Measurements from ENCODE around the gene C9orf72.

Gene C9orf72

GRCh38 chr9:27595733-27596132, 22.5 kb upstream of the C9orf72 start:
- no peak for TF ChIP-seq CTCF (conservative IDR thresholded peaks at IDR 0.05; ENCODE audit: low read depth, low read length)
- no peak for DNase-seq (ENCODE audit: low read depth)
- H3K4me3 ChIP-seq (ENCODE audit: low read depth, low read length): no peak overlapping the region

- no peak for TF ChIP-seq CTCF (conservative IDR thresholded peaks at IDR 0.05; ENCODE audit: low read depth, low read length)
- no peak for DNase-seq (ENCODE audit: low read depth)
- H3K4me3 ChIP-seq (ENCODE audit: low read depth, low read length): no peak overlapping the region
These were observed 18.4 kb upstream of the C9orf72 start for GRCh38 chr9:27591672-27592071.

GRCh38 chr9:27591093-27591492, 17.8 kb upstream of the C9orf72 start:
- TF ChIP-seq CTCF (conservative IDR thresholded peaks at IDR 0.05; ENCODE audit: low read depth, low read length): no peak
- peak; percentile 56 for DNase-seq (ENCODE audit: low read depth)
- no peak overlapping the region for H3K4me3 ChIP-seq (ENCODE audit: low read depth, low read length)

GRCh38 chr9:27590651-27591050, 17.4 kb upstream of the C9orf72 start:
- no peak for TF ChIP-seq CTCF (conservative IDR thresholded peaks at IDR 0.05; ENCODE audit: low read depth, low read length)
- no peak overlapping the region for H3K4me3 ChIP-seq (ENCODE audit: low read depth, low read length)
- peak; percentile 59 for DNase-seq (ENCODE audit: low read depth)

GRCh38 chr9:27589462-27589861, 16.2 kb upstream of the C9orf72 start:
- DNase-seq (ENCODE audit: low read depth): peak; percentile 16
- no peak overlapping the region for H3K4me3 ChIP-seq (ENCODE audit: low read depth, low read length)
- no peak for TF ChIP-seq CTCF (conservative IDR thresholded peaks at IDR 0.05; ENCODE audit: low read depth, low read length)

GRCh38 chr9:27586304-27586703, 13.0 kb upstream of the C9orf72 start:
- no peak for TF ChIP-seq CTCF (conservative IDR thresholded peaks at IDR 0.05; ENCODE audit: low read depth, low read length)
- no peak overlapping the region for H3K4me3 ChIP-seq (ENCODE audit: low read depth, low read length)
- DNase-seq (ENCODE audit: low read depth): no peak

- DNase-seq (ENCODE audit: low read depth): no peak
- TF ChIP-seq CTCF (conservative IDR thresholded peaks at IDR 0.05; ENCODE audit: low read depth, low read length): no peak
- no peak overlapping the region for H3K4me3 ChIP-seq (ENCODE audit: low read depth, low read length)
These were observed 11.7 kb upstream of the C9orf72 start for GRCh38 chr9:27584931-27585330.
